H1 (cell line): ENCODE data around the gene GCK. TPM values are rescaled to one million over a fixed set of nuclear protein-coding genes. Genes with fewer than 3 reads are reported as not detected.

Experiments used
- CTCF ChIA-PET: fragments of 300-600 bp; sonication (Branson Sonifier 250); formaldehyde crosslinking; loops from one replicate; lab custom pipeline; 2021; ENCODE audit not compliant: partially characterized antibody; lab: Charles Lee
- POLR2A ChIA-PET: fragments of 300-600 bp; sonication (Branson Sonifier 250); formaldehyde crosslinking; loops from one replicate; lab custom pipeline; 2021; ENCODE audit warnings: inconsistent platforms; ENCODE audit not compliant: partially characterized antibody; lab: Charles Lee
- DNase-seq, 2 experiments: peaks; one replicate each; pipeline versions ENCODE4 v3.0.0 to v3.0.0-alpha.2; 2010 to 2022; ENCODE audit warnings: low spot score in 2 of 2, low read depth in 1 of 2, mixed read lengths in 1 of 2
- FAIRE-seq: peaks from 2 replicates; lab custom pipeline; 2011; peaks lifted over from hg19 to GRCh38; lab: Jason Lieb, UNC
- H2AFZ ChIP-seq: 2 replicates; pipeline ENCODE4 v1.8.1; 2012; ENCODE audit warnings: low read length, inconsistent platforms
- H2AK5ac ChIP-seq: 2 replicates; pipeline ENCODE4 v1.6.1; 2013; ENCODE audit warnings: low read depth, low read length
- H2BK120ac ChIP-seq: replicated peaks from 2 replicates; pipeline ENCODE3; 2013; ENCODE audit warnings: low read depth, low read length, inconsistent platforms
- H2BK12ac ChIP-seq: 2 replicates; pipeline ENCODE4 v1.6.1; 2013; ENCODE audit warnings: low read depth, low read length
- H2BK15ac ChIP-seq: 2 replicates; pipeline ENCODE4 v1.6.1; 2013; ENCODE audit warnings: low read length
- H2BK20ac ChIP-seq: 2 replicates; pipeline ENCODE4 v1.6.1; 2013; ENCODE audit warnings: low read length
- H2BK5ac ChIP-seq: 2 replicates; pipeline ENCODE4 v1.6.1; 2013; ENCODE audit warnings: low read depth, low read length
- H3K14ac ChIP-seq: 2 replicates; pipeline ENCODE4 v1.6.1; 2013; ENCODE audit warnings: inconsistent platforms; ENCODE audit not compliant: insufficient read length
- H3K18ac ChIP-seq: 2 replicates; pipeline ENCODE4 v1.6.1; 2013; ENCODE audit warnings: low read length; ENCODE audit errors: extremely low read depth
- H3K23ac ChIP-seq: 2 replicates; pipeline ENCODE4 v1.6.1; 2013; ENCODE audit warnings: inconsistent platforms; ENCODE audit not compliant: insufficient read length
- H3K23me2 ChIP-seq: 2 replicates; pipeline ENCODE4 v1.6.1; 2013; ENCODE audit warnings: low read depth, low read length
- H3K27ac ChIP-seq: 2 replicates; pipeline ENCODE4 v1.6.1; 2011; ENCODE audit warnings: low read depth, low read length, inconsistent platforms
- H3K27me3 ChIP-seq, 4 experiments: replicated peaks in 1 of 4; 1 replicate in 1 of 4; 2 replicates in 3 of 4; pipeline versions ENCODE4 v1.6.1 to v1.8.1; 2011 to 2013; ENCODE audit warnings: low read length in 3 of 4, mild to moderate bottlenecking in 3 of 4, inconsistent platforms in 2 of 4, mixed read lengths in 2 of 4, moderate library complexity in 1 of 4; ENCODE audit not compliant: control insufficient read depth in 3 of 4, insufficient read depth in 3 of 4; ENCODE audit errors: extremely low read depth in 1 of 4
- H3K36me3 ChIP-seq, 4 experiments: 2 replicates each; pipeline versions ENCODE4 v1.6.1 to v1.8.1; 2011 to 2013; ENCODE audit warnings: mild to moderate bottlenecking in 4 of 4, low read length in 3 of 4, moderate library complexity in 2 of 4, control low read depth in 1 of 4, inconsistent platforms in 1 of 4; ENCODE audit not compliant: insufficient read depth in 4 of 4, control insufficient read depth in 2 of 4
- H3K4ac ChIP-seq: replicated peaks from 2 replicates; pipeline ENCODE3; 2013; ENCODE audit warnings: low read length, low read depth, mixed read lengths, inconsistent platforms; ENCODE audit not compliant: insufficient read length
- H3K4me1 ChIP-seq, 4 experiments: replicated peaks in 1 of 4; 1 replicate in 1 of 4; 2 replicates in 3 of 4; pipeline versions ENCODE4 v1.6.1 to v1.8.1; 2011 to 2013; ENCODE audit warnings: low read length in 3 of 4, inconsistent platforms in 2 of 4, mixed read lengths in 1 of 4; ENCODE audit not compliant: insufficient read depth in 4 of 4, control insufficient read depth in 3 of 4
- H3K4me2 ChIP-seq, 2 experiments: 2 replicates each; pipeline versions ENCODE4 v1.6.1 to v1.8.1; 2011 to 2013; ENCODE audit warnings: low read depth in 2 of 2, low read length in 2 of 2, control low read depth in 1 of 2, inconsistent platforms in 1 of 2, mild to moderate bottlenecking in 1 of 2; ENCODE audit not compliant: insufficient read depth in 1 of 2
- H3K4me3 ChIP-seq, 4 experiments: fragments of 200-600, 300-600 bp in 1 of 4; sonication (generic), shearing (Covaris generic), sonication (Bioruptor Twin) in 1 of 4; 2 replicates each; pipeline versions ENCODE4 v1.5.1 to v1.8.1; 2011 to 2016; ENCODE audit warnings: low read length in 4 of 4, low read depth in 3 of 4, control low read depth in 2 of 4, inconsistent platforms in 2 of 4, mild to moderate bottlenecking in 2 of 4, mixed read lengths in 1 of 4, moderate library complexity in 1 of 4; ENCODE audit not compliant: insufficient read depth in 2 of 4; ENCODE audit errors: extremely low read depth in 1 of 4
- H3K56ac ChIP-seq: replicated peaks from 2 replicates; pipeline ENCODE3; 2013; ENCODE audit warnings: low read depth, mild to moderate bottlenecking, mixed read lengths, low read length, inconsistent platforms; ENCODE audit not compliant: insufficient read length
- H3K79me1 ChIP-seq: 2 replicates; pipeline ENCODE4 v1.6.1; 2013; ENCODE audit warnings: low read depth, low read length, control low read depth
- H3K79me2 ChIP-seq, 2 experiments: 2 replicates each; pipeline versions ENCODE4 v1.6.1 to v1.8.1; 2012 to 2013; ENCODE audit warnings: low read length in 2 of 2, mild to moderate bottlenecking in 2 of 2, inconsistent platforms in 1 of 2; ENCODE audit not compliant: insufficient read depth in 2 of 2, control insufficient read depth in 1 of 2
- H3K9ac ChIP-seq, 4 experiments: replicated peaks in 1 of 4; 1 replicate in 1 of 4; 2 replicates in 3 of 4; pipeline versions ENCODE4 v1.6.1 to v1.8.1; 2011 to 2013; ENCODE audit warnings: low read depth in 3 of 4, low read length in 3 of 4, control low read depth in 2 of 4, mild to moderate bottlenecking in 2 of 4, moderate library complexity in 2 of 4, inconsistent platforms in 1 of 4; ENCODE audit errors: extremely low read depth in 1 of 4
- H3K9me3 ChIP-seq, 2 experiments: 2 replicates each; pipeline versions ENCODE4 v1.6.1 to v1.8.1; 2012 to 2013; ENCODE audit warnings: mild to moderate bottlenecking in 2 of 2, moderate library complexity in 2 of 2, control low read depth in 1 of 2, inconsistent platforms in 1 of 2, low read depth in 1 of 2, low read length in 1 of 2, mixed read lengths in 1 of 2; ENCODE audit not compliant: insufficient read depth in 2 of 2
- H4K20me1 ChIP-seq, 2 experiments: replicated peaks in 1 of 2; 2 replicates each; pipeline versions ENCODE3 to v1.8.1; 2011 to 2013; ENCODE audit warnings: inconsistent platforms in 2 of 2, low read length in 2 of 2, mild to moderate bottlenecking in 1 of 2; ENCODE audit not compliant: insufficient read depth in 2 of 2, control insufficient read depth in 1 of 2
- H4K5ac ChIP-seq: 2 replicates; pipeline ENCODE4 v1.6.1; 2013; ENCODE audit warnings: low read length, low read depth, mixed read lengths, inconsistent platforms; ENCODE audit not compliant: insufficient read length
- H4K8ac ChIP-seq: 2 replicates; pipeline ENCODE4 v1.8.0; 2013; ENCODE audit warnings: mild to moderate bottlenecking, moderate library complexity, low read length, inconsistent platforms; ENCODE audit not compliant: insufficient read depth; ENCODE audit errors: extremely low read depth
- H4K91ac ChIP-seq: replicated peaks from 2 replicates; pipeline ENCODE3; 2013; ENCODE audit warnings: low read length, mixed read lengths, inconsistent platforms; ENCODE audit not compliant: insufficient read length
- BCL11A ChIP-seq, 2 experiments: IDR thresholded peaks; one replicate each; pipeline ENCODE4 v1.6.1; 2011; ENCODE audit warnings: low read depth in 2 of 2, low read length in 2 of 2, mild to moderate bottlenecking in 2 of 2
- CHD1 ChIP-seq: IDR thresholded peaks from 2 replicates; pipeline ENCODE4 v1.6.1; 2012; ENCODE audit warnings: low read depth, low read length, improper control_type of control experiment
- CHD2 ChIP-seq: IDR thresholded peaks from 2 replicates; pipeline ENCODE4 v1.6.1; 2012; ENCODE audit warnings: low read length, improper control_type of control experiment
- GABPA ChIP-seq: IDR thresholded peaks from 2 replicates; pipeline ENCODE4 v1.6.1; 2011; ENCODE audit warnings: mild to moderate bottlenecking, low read length, moderate library complexity, borderline replicate concordance; ENCODE audit not compliant: insufficient read depth
- JUN ChIP-seq: IDR thresholded peaks from 2 replicates; pipeline ENCODE4 v1.6.1; 2011; ENCODE audit warnings: low read depth, mild to moderate bottlenecking, improper control_type of control experiment, low read length
- JUND ChIP-seq: IDR thresholded peaks from 2 replicates; pipeline ENCODE4 v1.6.1; 2011; ENCODE audit warnings: mild to moderate bottlenecking, improper control_type of control experiment, low read length
- KDM4A ChIP-seq: IDR thresholded peaks from one replicate; pipeline ENCODE4 v1.7.1; 2012; ENCODE audit warnings: low read depth, mild to moderate bottlenecking, moderate library complexity, low read length, inconsistent platforms; ENCODE audit not compliant: severe bottlenecking
- PHF8 ChIP-seq: fragments of 200-600 bp; sonication (generic); conservative IDR thresholded peaks from 2 replicates; pipeline ENCODE4 v1.7.1; 2012; ENCODE audit warnings: low read depth, mild to moderate bottlenecking, inconsistent platforms, low read length, moderate library complexity
- POLR2AphosphoS5 ChIP-seq: IDR thresholded peaks from 2 replicates; pipeline ENCODE4 v1.6.1; 2011; ENCODE audit warnings: low read depth, low read length
- RXRA ChIP-seq: IDR thresholded peaks from 2 replicates; pipeline ENCODE4 v1.6.1; 2011; ENCODE audit warnings: low read depth, mild to moderate bottlenecking, low read length, moderate library complexity; ENCODE audit not compliant: insufficient read depth
- SIN3A ChIP-seq, 2 experiments: IDR thresholded peaks in 1 of 2; conservative IDR thresholded peaks in 1 of 2; 2 replicates each; pipeline ENCODE4 v1.6.1; 2011 to 2012; ENCODE audit warnings: low read length in 2 of 2, improper control_type of control experiment in 1 of 2, low read depth in 1 of 2, mild to moderate bottlenecking in 1 of 2
- SIRT6 ChIP-seq: IDR thresholded peaks from one replicate; pipeline ENCODE4 v1.7.1; 2012; ENCODE audit warnings: low read length, inconsistent platforms
- SIX5 ChIP-seq: IDR thresholded peaks from 2 replicates; pipeline ENCODE4 v1.6.1; 2011; ENCODE audit warnings: mild to moderate bottlenecking, low read depth, low read length
- TAF7 ChIP-seq: optimal IDR thresholded peaks from 2 replicates; pipeline ENCODE3; 2011; ENCODE audit warnings: low read depth, mild to moderate bottlenecking, inconsistent platforms, low read length, moderate library complexity, borderline replicate concordance
- TBP ChIP-seq: IDR thresholded peaks from 2 replicates; pipeline ENCODE4 v1.6.1; 2011; ENCODE audit warnings: low read depth, low read length, improper control_type of control experiment
- WGBS, 2 experiments: shearing (Covaris generic) in 1 of 2; methylation state at CpG; one replicate each; pipeline versions ENCODE4 v1.1.6 to v1.1.7; 2013 to 2015; ENCODE audit warnings: low lambda C conversion rate in 2 of 2, mixed read lengths in 2 of 2, inconsistent platforms in 1 of 2, low coverage in 1 of 2, missing lambda C conversion rate in 1 of 2; ENCODE audit not compliant: insufficient replicate concordance in 2 of 2, insufficient coverage in 1 of 2, insufficient read length in 1 of 2; ENCODE audit errors: extremely low coverage in 1 of 2, missing lambda C conversion rate in 1 of 2; 5-methylcytosine and 5-hydroxymethylcytosine counted together
- polyA plus RNA-seq, 7 experiments: library from polyadenylated mRNA; depleted of rRNA in 3 of 7; stranded (reverse) in 5 of 7; unstranded in 2 of 7; fragments of >200 nt in 5 of 7; fragments of 200-250 nt in 2 of 7; gene quantifications; 1 replicate in 5 of 7; 2 replicates in 1 of 7; 4 replicates in 1 of 7; pipeline versions ENCODE4 v1.2.1 to v1.2.3, GENCODE V29; 2011 to 2013; ENCODE audit warnings: missing spikeins in 2 of 7, mixed read lengths in 2 of 7
- total RNA-seq: library from RNA; stranded (reverse); fragmentation: NEBNext Ultra II Directional; extraction: Animal tissue kit (Norgen Biotek cat#: 25700); gene quantifications from 2 replicates; pipeline ENCODE4 v1.2.1, GENCODE V29; 2021

Gene GCK
- total and polyA plus RNA-seq, 2 of the 8 experiments (the other 6 are each of a cell fraction or from before 2014, with no cell fraction given) = 2.4 to 4.9 TPM

DNA sequence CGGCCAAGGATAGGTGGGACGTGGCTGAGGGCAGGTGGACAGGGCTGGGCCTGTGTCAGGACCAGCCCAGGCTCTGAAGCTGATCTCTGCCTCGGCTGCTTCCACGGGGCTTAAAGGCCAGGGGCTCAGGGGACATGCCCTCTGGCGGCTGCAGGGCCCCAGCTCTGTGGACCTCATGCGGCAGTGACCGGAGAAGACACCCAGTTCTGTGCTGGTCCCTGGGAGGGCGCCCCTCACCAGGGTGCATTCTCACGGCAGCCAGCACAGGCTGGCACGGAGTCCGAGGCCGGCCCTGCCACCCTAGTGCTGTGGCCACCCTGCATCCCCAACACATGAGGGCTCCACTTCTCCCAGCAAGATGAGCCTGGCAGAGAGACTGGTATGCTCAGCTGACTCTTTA lies 41.8 kb upstream of the GCK start:
- DNase-seq (no peak), FAIRE-seq (no peak)
- Histone ChIP-seq H3K9me3 (no peaks in the 10 kb centered on the region), H4K8ac (no peak overlapping the region), H3K27me3 (no peaks in the 10 kb centered on the region), H3K23ac (no peak overlapping the region), H3K4me1 (0 out of 7 replicates have a peak, but pooled peaks cover 0 to under 1% (median 0%) of the 10 kb centered on the region in 4 experiments), H3K4ac (no peak overlapping the region), H2BK5ac (no peak overlapping the region), H3K14ac (no peak overlapping the region), H3K9ac (no peak overlapping the region), H3K79me1 (no peaks in the 10 kb centered on the region), H2AFZ (no peak overlapping the region), H4K5ac (no peak overlapping the region), H3K18ac (no peak overlapping the region), H3K27ac (no peak overlapping the region), H2BK12ac (no peak overlapping the region), H4K20me1 (no peaks in the 10 kb centered on the region), H3K56ac (no peak overlapping the region), H2BK15ac (no peak overlapping the region), H3K4me2 (no peak overlapping the region), H3K79me2 (no peaks in the 10 kb centered on the region), H3K4me3 (no peak overlapping the region), H2AK5ac (no peak overlapping the region), H2BK120ac (no peak overlapping the region), H4K91ac (no peak overlapping the region), H3K36me3 (no peaks in the 10 kb centered on the region), H3K23me2 (no peaks in the 10 kb centered on the region; the same call in 1 of the 2 replicates), H2BK20ac (no peak overlapping the region)
- CTCF ChIA-PET = interaction anchor here (2.1 to 3.0 kb wide), 3 partner anchors 12 to 15 kb away, joined by 5 to 24 read pairs (median 6); no protein-coding TSS in a partner anchor
- WGBS, 2 experiments = 89% methylated on average over 12 of the region's 12 CpGs; no CpG with 5 or more reads in 1 of the 2 experiments
- POLR2A ChIA-PET = interaction anchor here (1.1 to 1.4 kb wide), 2 partner anchors 9 to 11 kb away, joined by 3 to 5 read pairs; no protein-coding TSS in a partner anchor
- TF ChIP-seq CHD1 = no peak
- TF ChIP-seq PHF8 = no peak
- TF ChIP-seq SIN3A (conservative IDR thresholded peaks at IDR 0.05 in 1 of 2, IDR thresholded peaks at IDR 0.05 in 1 of 2; ENCODE audit: low read depth in 1 of 2, low read length in 2 of 2) = no peak
- no peak for TF ChIP-seq SIRT6
- no peak for TF ChIP-seq CHD2
- TF ChIP-seq TAF7 = no peak
- TF ChIP-seq JUND = no peak
- TF ChIP-seq RXRA = no peak
- no peak for TF ChIP-seq GABPA
- TF ChIP-seq KDM4A = no peak
- no peak for TF ChIP-seq POLR2AphosphoS5
- no peak for TF ChIP-seq BCL11A (IDR thresholded peaks at IDR 0.05; ENCODE audit: low read depth in 2 of 2, low read length in 2 of 2)
- no peak for TF ChIP-seq SIX5
- TF ChIP-seq JUN = no peak
- TF ChIP-seq TBP = no peak
